CD4-positive, alpha-beta T cell treated with Interleukin-4 for 4 hours (primary cell): ENCODE measurements around the gene LACRT.

Experiments
- DNase-seq: peaks from one replicate; pipeline ENCODE4 v3.0.0-alpha.2; 2020

Gene LACRT

GRCh38 chr12:54598970-54599369 is 35.7 kb downstream of the LACRT start:
- no peak for DNase-seq

GRCh38 chr12:54596526-54596946 is 38.2 kb downstream of the LACRT start:
- DNase-seq = peak; percentile 40

GRCh38 chr12:54595471-54595870 is 39.2 kb downstream of the LACRT start:
- no peak for DNase-seq

GRCh38 chr12:54593725-54594124 is 41.0 kb downstream of the LACRT start:
- no peak for DNase-seq

GRCh38 chr12:54593135-54593534 is 41.6 kb downstream of the LACRT start:
- no peak for DNase-seq

GRCh38 chr12:54592316-54592715 is 42.4 kb downstream of the LACRT start:
- no peak for DNase-seq

- no peak for DNase-seq
Observed at GRCh38 chr12:54590978-54591591, 43.6 kb downstream of the LACRT start.

- DNase-seq = no peak
Observed at GRCh38 chr12:54589964-54590363, 44.7 kb downstream of the LACRT start.

GRCh38 chr12:54588890-54589267 is 45.8 kb downstream of the LACRT start:
- no peak for DNase-seq

GRCh38 chr12:54588110-54588889 is 46.4 kb downstream of the LACRT start, which contains the start of gene PPP1R1A:
Gene PPP1R1A, minus strand, starts transcription at chr12:54588659. Its CDS starts 171 bp downstream, at chr12:54588488.
- DNase-seq = no peak

- DNase-seq = no peak
Observed at GRCh38 chr12:54587315-54587873, 47.3 kb downstream of the LACRT start.

- no peak for DNase-seq
Observed at GRCh38 chr12:54586620-54587019, 48.1 kb downstream of the LACRT start.

- DNase-seq = no peak
Observed at GRCh38 chr12:54585243-54585642, 49.5 kb downstream of the LACRT start.

GRCh38 chr12:54584128-54584527 is 50.6 kb downstream of the LACRT start:
- no peak for DNase-seq

GRCh38 chr12:54583726-54584125 is 51.0 kb downstream of the LACRT start:
- DNase-seq = no peak

- no peak for DNase-seq
Observed at GRCh38 chr12:54581412-54581811, 53.3 kb downstream of the LACRT start.
